Body of pancreas (tissue), 4 donors: ENCODE results near the gene PDLIM4.

ENCODE experiments used
- CTCF ChIP-seq, 7 experiments: fragments of 450-650 bp in 4 of 7; fragments of 200-600 bp in 3 of 7; sonication (generic) in 3 of 7; IDR thresholded peaks; one replicate each; pipeline ENCODE4 v1.5.1; 2016 to 2019; ENCODE audit warnings: antibody characterized with exemption in 7 of 7
- POLR2A ChIP-seq, 3 donors: fragments of 450-650 bp; IDR thresholded peaks; one replicate each; pipeline ENCODE4 v1.6.1; 2016; ENCODE audit warnings: antibody characterized with exemption in 3 of 3, mild to moderate bottlenecking in 2 of 3

GRCh38 chr5:132250547-132250946 lies 6.9 kb upstream of the PDLIM4 start:
- TF ChIP-seq CTCF (IDR thresholded peaks at IDR 0.05): no peak
- no peak for TF ChIP-seq POLR2A (IDR thresholded peaks at IDR 0.05)
